Mucosa of stomach (tissue), 1 donor: ENCODE measurements around the gene FGD3.

Source experiments
- H3K27me3 ChIP-seq: one replicate; pipeline ENCODE4 v1.7.0; 2013; ENCODE audit warnings: mild to moderate bottlenecking, low read length; ENCODE audit not compliant: control insufficient read depth, insufficient read depth
- H3K36me3 ChIP-seq: one replicate; pipeline ENCODE4 v1.7.0; 2013; ENCODE audit warnings: low read length; ENCODE audit not compliant: control insufficient read depth, insufficient read depth
- H3K4me1 ChIP-seq: one replicate; pipeline ENCODE4 v1.7.0; 2013; ENCODE audit warnings: mild to moderate bottlenecking, low read length; ENCODE audit not compliant: control insufficient read depth, insufficient read depth
- H3K4me3 ChIP-seq: one replicate; pipeline ENCODE4 v1.7.0; 2013; ENCODE audit warnings: low read length
- H3K9ac ChIP-seq: one replicate; pipeline ENCODE4 v1.7.0; 2013; ENCODE audit warnings: mild to moderate bottlenecking, low read length, moderate library complexity
- H3K9me3 ChIP-seq: one replicate; pipeline ENCODE4 v1.7.0; 2013; ENCODE audit warnings: mild to moderate bottlenecking, low read length, moderate library complexity; ENCODE audit not compliant: control insufficient read depth
- donor health status: Pancreatic carcinoma.

The FGD3 gene

DNA sequence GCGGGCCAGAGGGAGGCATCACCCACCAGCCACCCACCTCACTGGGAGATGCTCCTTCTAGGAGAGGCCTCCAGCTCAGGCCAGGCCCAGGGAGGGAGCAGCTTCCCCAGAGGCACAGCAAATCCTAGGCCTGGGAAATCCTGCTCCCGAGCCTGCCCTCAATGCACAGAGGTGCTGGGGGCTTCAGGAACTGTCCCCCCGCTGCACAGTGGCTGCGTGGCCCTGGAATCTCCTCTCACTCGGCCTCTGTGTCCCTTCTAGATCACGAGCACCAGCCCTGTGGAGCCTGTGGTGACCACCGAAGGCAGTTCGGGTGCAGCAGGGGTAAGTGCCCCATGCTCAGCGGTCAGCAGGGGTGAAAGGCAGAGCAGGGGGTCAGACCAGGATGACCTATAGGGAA, 74.7 kb downstream of the FGD3 start:
- Histone ChIP-seq H3K27me3 (no peaks in the 10 kb centered on the region), H3K9ac (no peak overlapping the region), H3K9me3 (no peaks in the 10 kb centered on the region), H3K4me1 (no peaks in the 10 kb centered on the region), H3K36me3 (no peaks in the 10 kb centered on the region), H3K4me3 (no peak overlapping the region)

DNA sequence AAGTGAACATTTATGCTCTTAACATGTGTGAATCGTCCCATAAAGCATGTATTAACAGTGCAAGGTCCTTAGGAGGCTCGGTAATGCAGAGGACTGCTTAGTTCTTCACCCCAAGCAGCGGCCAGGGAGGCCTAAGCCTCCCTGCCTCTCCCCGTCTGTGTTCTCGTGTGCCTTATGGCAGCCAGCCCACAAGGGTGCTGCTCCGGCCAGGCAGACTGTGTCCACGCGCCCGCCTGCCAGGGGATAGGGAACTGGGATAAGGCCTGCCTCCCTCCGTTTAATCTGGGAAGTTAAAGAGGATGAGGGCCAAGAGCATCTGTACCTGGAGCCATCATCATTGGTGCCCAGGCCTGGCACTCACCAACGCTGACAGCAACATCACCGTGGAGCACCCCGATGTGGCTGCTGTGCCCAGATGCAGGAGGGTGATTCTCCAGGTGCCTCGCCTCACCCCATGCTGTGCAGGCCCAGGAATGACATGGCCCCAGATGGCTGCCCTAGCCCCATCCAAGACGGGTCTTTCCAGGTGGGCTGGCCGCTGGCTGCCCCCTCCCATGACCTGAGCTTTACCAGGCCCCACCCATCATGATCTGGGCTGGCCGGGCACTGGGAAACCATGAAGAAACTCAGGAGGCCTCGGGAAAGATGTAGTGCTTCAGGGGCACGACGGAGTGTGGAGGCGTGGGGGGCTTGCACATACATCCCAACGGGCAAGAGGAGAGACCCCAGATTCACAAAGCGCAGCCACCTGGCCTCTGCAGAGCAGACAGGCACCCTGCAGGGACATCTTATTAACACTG, 75.6 kb downstream of the FGD3 start:
- no peak overlapping the region for H3K4me3 ChIP-seq
- no peak overlapping the region for H3K9ac ChIP-seq
- no peaks in the 10 kb centered on the region for H3K36me3 ChIP-seq
- no peaks in the 10 kb centered on the region for H3K4me1 ChIP-seq
- H3K27me3 ChIP-seq = no peaks in the 10 kb centered on the region
- no peaks in the 10 kb centered on the region for H3K9me3 ChIP-seq

DNA sequence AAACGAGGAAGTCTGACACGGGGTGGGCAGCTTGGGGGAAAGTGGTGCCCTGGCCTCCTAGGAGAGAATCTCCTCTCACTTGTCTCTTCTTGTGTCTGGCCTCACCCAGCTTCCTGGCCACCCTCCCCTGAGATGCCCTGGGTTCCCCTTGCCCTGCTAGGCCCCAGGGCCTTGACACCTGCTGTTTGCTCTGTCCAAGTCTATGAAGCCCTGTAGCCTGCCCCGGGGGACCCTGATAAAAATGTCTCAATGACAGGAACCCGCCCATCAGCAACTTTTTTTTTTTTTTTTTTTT, 76.1 kb downstream of the FGD3 start:
- no peaks in the 10 kb centered on the region for H3K36me3 ChIP-seq
- no peak overlapping the region for H3K9ac ChIP-seq
- H3K4me3 ChIP-seq = no peak overlapping the region
- H3K9me3 ChIP-seq = no peaks in the 10 kb centered on the region
- H3K27me3 ChIP-seq = no peaks in the 10 kb centered on the region
- no peaks in the 10 kb centered on the region for H3K4me1 ChIP-seq

DNA sequence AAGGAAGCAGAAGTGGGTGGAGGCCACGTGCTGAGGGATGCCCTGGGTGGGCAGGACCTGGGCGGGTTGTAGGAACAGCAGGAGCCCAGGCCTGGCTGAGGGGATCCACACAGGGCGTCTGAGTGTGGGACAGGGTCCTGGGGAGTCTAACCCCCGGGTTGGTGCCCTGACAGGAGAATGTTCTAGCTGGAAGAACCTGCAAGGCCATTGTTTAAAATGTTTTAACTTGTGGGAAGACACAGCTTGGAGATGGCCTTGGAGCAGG, 77.3 kb downstream of the FGD3 start:
- H3K27me3 ChIP-seq = no peaks in the 10 kb centered on the region
- no peaks in the 10 kb centered on the region for H3K9me3 ChIP-seq
- H3K36me3 ChIP-seq = no peaks in the 10 kb centered on the region
- H3K9ac ChIP-seq = no peak overlapping the region
- no peaks in the 10 kb centered on the region for H3K4me1 ChIP-seq
- H3K4me3 ChIP-seq = no peak overlapping the region

DNA sequence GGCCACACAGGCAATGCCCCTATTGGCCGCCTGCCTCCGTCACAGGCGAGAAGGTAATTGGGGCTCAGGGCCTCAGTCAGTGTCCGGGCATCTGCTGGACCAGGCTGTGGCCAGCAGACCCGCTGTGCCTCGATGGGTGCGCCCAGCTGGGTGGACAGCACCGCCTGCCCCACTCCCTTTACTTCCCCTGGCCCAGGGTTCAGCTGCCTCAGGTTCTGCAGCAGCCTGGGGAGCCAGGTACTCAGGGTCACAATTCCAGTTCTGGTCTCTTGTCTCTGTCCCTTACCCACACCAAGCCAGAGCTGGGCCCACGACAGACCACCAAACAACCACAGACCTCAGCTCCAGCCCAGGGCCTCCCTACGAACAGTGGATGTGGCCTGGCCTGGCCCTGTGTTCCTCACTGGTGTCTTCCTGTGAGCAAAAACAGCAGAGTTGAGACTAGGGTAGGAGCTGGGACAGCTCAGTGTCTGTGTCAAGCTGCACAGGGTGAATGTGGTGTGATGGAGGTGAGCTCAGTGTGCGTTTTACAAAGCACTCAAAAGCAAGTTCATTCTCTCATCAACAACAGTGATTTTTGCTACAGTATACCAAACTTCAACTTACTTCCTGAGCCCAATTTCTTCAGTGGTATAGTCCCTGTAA, 77.8 kb downstream of the FGD3 start:
- Histone ChIP-seq H3K9me3 (no peaks in the 10 kb centered on the region), H3K36me3 (no peaks in the 10 kb centered on the region), H3K4me3 (no peak overlapping the region)

DNA sequence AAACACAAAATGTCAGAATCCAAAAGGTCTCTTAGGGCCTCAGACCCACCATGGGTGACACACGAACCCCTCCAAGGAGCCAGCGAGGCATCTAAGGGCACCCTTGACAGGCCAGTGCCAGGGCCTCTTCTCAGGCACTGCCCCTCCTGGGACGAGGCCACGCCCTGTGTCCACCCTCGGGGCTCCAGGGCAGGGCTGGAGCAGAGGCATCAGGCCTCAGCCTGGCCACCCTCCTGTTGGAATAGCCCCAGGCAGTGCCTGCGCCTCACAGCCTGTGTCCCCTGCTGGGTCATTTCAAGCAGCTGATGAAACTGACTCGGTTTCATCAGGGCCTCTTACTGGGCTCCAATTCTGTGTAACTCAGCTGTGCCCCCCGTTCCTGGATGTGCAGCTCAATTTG, 78.4 kb downstream of the FGD3 start:
- H3K4me1 ChIP-seq = no peaks in the 10 kb centered on the region
- no peaks in the 10 kb centered on the region for H3K27me3 ChIP-seq
- no peaks in the 10 kb centered on the region for H3K36me3 ChIP-seq
- H3K4me3 ChIP-seq = no peak overlapping the region
- no peak overlapping the region for H3K9ac ChIP-seq
- no peaks in the 10 kb centered on the region for H3K9me3 ChIP-seq

More for the DNA sequence above, 77.8 kb downstream of the FGD3 start:
- Histone ChIP-seq H3K27me3 (no peaks in the 10 kb centered on the region), H3K9ac (no peak overlapping the region), H3K4me1 (no peaks in the 10 kb centered on the region)

DNA sequence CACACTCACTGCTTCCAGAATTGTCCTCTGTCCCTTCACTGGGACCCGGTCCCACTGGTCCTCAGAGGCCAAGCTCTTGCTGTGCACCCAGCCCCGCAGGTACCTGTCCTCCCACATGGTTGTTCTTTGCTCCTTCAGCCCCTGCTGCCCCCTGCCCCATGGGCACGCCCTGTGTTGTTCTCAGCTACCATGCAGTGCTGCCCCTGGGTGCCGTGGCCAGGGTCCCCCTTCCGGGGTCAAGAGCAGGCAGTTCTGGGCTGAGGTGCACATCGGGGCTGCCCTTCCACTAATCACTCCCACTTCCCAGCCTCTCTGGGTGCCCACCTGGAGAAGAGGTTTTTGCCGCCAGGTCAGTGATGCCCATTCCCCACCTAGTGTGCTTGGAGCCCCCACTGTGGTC, 79.3 kb downstream of the FGD3 start:
- Histone ChIP-seq H3K36me3 (no peaks in the 10 kb centered on the region), H3K9ac (no peak overlapping the region), H3K4me3 (no peak overlapping the region), H3K9me3 (no peaks in the 10 kb centered on the region), H3K27me3 (no peaks in the 10 kb centered on the region), H3K4me1 (no peaks in the 10 kb centered on the region)

DNA sequence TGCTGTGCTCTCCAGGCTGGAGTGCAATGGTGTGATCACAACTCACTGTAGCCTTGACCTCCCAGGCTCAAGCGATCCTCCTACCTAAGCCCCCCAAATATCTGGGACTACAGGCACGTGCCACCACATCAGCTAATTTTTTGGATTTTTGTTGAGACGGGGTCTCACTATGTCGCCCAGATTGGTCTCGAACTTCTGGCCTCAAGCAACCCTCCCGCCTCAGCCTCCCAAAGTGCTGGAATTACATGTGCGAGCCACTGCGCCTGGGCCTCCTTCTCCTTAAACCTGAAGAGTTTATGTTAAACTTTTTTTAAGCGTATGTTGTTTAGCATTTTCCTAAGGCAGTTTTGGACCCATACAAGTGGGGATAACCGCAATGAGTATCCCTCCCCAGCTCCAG, 80.4 kb downstream of the FGD3 start:
- H3K4me1 ChIP-seq = no peaks in the 10 kb centered on the region
- no peaks in the 10 kb centered on the region for H3K36me3 ChIP-seq
- H3K4me3 ChIP-seq = no peak overlapping the region
- H3K9me3 ChIP-seq = no peaks in the 10 kb centered on the region
- H3K27me3 ChIP-seq = no peaks in the 10 kb centered on the region
- no peak overlapping the region for H3K9ac ChIP-seq

DNA sequence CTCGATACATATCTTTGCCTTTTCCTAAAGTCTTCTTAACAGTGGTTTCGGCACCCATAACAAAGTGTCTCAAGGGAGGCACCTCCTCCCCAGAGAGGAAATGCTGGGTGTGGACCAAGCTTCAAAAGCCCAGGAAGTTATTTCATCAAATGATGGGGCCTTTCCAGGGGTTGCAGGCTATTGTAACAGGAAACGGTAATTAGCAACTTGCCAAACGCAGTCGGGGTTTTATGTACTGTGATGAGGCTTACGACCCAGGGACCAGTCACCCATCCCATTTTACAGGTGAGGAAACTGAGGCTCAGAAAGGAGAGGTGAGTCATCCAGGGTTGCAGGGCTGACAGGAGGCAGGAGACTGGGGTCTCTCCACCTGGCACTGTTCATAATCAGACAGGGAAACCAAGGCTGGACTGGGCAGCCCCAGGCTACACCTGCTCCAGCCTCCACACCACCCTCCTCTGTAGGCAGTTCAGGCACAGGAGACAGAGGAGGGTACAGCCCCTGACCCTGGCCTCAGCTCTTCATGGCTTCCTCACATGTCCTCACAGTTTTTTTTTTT, 81.2 kb downstream of the FGD3 start:
- H3K4me1 ChIP-seq = no peaks in the 10 kb centered on the region
- H3K9ac ChIP-seq = no peak overlapping the region
- no peaks in the 10 kb centered on the region for H3K27me3 ChIP-seq
- H3K4me3 ChIP-seq = no peak overlapping the region
- H3K9me3 ChIP-seq = no peaks in the 10 kb centered on the region
- no peaks in the 10 kb centered on the region for H3K36me3 ChIP-seq

DNA sequence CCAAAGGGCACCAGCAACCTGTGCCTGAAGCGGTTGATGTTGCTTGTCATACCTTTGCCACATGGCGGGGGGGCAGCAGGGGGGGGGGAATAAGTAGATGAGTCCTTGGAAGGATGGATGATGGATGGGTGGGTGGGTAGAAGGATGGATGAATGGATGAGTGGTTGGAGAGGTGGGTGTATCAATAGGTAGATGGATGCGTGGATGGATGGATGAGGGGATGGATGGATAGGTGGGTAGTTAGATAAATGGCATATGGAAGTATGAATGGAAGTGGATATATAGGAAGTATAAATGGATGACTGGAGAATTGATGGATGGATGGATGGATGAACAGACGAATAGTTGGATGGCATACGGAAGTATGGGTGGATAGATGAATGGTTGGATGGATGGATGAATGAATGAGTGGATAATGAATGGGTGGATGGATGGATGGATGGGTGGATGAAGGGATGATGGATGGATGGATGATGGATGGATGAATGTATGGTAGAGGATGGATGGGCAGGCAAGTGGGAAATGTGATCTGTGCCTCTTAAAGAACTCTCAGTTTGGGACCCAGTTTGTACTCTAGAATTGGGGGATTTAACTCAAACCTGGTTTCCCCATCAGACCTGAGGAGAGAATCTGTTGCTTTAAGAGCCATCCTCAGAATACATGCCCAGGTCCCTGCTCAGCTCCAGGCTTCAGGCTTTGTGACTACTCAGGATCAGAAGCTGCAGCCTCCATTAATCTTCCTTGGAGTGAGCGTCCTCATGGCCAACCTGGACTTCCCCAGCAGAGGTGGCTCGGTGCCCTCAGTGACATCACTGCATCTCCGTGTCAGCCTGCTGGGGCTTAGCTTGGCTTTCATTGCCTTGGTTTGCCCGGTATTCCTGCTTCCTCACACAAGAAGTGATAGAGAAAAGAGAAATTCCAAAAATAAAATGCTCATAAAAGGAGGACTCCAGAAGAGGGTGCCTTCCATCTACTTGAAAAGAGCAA, 83.6 kb downstream of the FGD3 start:
- Histone ChIP-seq H3K9ac (no peak overlapping the region), H3K4me1 (no peaks in the 10 kb centered on the region), H3K9me3 (no peaks in the 10 kb centered on the region), H3K36me3 (no peaks in the 10 kb centered on the region), H3K27me3 (no peaks in the 10 kb centered on the region), H3K4me3 (no peak overlapping the region)

DNA sequence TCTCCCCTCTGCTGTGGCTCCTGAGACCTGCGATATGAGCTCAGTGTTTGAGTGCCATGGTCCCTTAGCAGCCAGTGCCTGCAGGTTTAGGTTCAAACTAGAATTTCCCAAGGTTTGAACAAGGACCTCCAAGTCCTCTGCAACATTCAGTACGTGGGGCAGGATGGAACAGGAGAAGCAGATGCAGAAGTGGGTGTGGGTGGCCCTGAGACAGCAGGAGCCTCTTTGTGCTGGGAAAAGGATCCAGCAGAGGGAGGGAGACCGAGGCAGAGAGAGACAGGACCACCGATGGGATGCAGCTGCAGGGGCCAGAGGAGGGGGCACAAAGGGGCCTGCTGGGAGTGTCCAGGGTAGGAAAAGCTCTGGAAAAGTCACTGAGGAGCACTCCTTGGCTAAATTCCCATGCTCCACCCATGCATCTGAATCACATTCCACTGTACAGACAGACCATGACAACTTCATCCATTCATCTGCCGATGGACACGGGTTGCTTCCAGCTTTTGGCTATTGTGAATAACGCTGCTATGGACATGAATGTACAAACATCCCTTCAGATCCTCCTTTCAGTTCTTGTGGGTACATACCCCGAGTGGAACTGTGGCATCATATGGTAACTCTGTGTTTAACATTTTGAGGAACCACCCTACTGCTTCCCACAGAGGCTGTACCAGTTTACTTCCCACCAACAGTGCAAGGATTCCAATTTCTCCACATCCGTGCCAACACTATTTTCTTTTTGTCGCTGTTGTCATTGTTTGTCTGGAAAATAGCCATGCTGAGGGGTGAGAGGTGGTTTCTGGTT, 84.5 kb downstream of the FGD3 start:
- no peaks in the 10 kb centered on the region for H3K9me3 ChIP-seq
- no peak overlapping the region for H3K9ac ChIP-seq
- no peaks in the 10 kb centered on the region for H3K4me1 ChIP-seq
- no peak overlapping the region for H3K4me3 ChIP-seq
- H3K27me3 ChIP-seq = no peaks in the 10 kb centered on the region
- H3K36me3 ChIP-seq = no peaks in the 10 kb centered on the region
